ENCODE data around the gene RDX.
A peak's percentile ranks its signal among the peaks of the same experiment; 100 is the strongest.

RDX gene

DNA sequence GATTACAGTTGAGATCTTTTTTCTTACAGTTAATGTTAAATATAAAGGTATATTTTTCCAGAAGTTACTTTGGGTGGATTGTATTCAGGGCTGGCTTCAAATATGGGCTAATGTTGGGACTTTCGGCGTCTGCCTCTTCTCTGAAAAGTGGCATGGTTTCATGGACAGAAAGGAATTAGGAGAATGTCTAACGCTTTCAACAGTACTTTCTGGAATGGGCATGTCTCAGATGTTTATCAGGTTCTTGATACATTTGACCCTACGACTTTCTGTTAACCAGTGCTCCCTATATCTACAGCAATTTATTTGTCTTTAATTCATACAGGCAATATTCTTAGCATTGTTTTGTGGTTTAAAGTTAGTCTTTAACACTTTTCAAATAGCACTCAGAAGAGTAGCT is 169.5 kb downstream of the RDX start:
- DNase-seq: no peak

DNA sequence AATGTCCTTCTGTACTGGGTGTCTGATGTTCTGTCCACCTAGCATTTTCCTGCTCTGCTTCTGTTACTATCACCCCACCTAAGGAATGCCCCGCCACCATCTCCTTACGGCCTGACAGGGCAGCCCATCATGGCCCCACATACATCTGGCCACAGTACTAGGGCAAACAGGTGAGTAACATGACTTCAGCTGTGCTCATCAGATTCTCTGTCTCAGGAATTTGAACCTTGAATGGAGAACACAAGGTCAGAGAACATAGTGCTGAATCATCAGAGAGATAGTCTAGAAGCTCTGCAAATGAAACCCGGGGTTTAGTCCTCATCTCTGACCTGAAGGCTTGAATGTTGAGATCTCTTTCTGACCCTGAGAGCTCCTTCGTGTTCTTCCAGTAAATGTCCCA is 170.8 kb downstream of the RDX start:
- peak; percentile 28 for DNase-seq
